Ammon's horn (tissue), 1 donor: ENCODE measurements around the gene LHFPL2.

Experiments
- DNase-seq: peaks from one replicate; pipeline ENCODE4 v3.0.0-alpha.2; 2016; ENCODE audit warnings: low spot score

The LHFPL2 gene

GRCh38 chr5:78618303-78618702 lies 30.3 kb downstream of the LHFPL2 start:
- no peak for DNase-seq

- DNase-seq, result no peak
These were observed 32.9 kb downstream of the LHFPL2 start for GRCh38 chr5:78615697-78616096.

DNA sequence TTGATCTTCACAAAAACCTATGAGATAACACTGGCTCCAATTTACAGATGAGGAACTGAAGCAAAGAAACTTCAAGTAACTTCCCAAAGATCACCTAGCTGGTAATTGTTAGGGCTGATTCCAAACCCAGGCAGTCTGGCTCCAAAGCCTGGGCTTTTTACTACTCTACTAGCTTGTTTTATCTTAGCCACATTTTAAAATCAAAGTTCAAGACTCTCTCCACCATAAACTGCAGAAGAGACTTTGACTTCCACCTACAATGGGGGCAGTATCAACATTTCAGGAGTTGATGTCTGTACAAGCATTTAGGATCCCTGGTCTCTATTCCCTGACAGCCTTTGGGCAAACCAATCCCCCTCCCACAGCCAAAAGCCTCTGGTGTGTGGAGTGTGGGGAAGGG lies 33.8 kb downstream of the LHFPL2 start:
- no peak for DNase-seq

DNA sequence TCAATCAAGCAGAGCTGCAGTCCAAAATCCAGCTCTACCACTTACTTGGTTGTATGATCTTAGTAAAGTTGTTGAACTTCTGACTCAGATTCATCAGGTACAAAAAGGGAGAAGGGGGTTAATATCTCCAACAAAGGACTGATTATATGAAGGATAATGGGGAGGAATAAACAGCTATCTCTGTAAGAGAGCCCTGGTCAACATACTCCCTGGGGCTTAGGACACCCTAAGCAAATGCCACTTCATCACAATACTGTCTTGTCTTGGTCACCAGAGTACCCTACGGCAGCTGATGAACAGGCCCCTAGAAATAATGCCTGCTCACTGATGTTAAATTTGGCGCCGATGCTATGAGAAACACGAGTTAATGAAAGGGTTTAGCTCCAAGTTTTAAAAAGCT lies 34.8 kb downstream of the LHFPL2 start:
- no peak for DNase-seq

DNA sequence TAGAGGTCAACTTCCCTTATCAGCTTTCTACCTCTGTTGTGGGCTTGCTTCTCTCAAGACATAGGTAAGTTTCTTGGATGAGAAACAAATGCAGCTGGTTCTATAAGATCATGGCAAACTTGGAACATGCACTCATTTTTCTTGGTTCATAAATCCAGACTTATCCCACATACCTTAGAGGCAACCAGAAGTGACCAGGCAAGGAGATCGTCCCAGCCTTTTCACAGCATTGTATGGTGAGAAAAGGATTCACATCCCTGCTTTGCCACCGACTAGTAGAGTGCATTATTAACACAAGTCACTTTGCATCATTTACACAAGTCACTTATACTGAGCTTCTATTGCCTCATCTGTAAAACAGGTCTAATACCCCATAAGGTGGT lies 35.4 kb downstream of the LHFPL2 start:
- no peak for DNase-seq

DNA sequence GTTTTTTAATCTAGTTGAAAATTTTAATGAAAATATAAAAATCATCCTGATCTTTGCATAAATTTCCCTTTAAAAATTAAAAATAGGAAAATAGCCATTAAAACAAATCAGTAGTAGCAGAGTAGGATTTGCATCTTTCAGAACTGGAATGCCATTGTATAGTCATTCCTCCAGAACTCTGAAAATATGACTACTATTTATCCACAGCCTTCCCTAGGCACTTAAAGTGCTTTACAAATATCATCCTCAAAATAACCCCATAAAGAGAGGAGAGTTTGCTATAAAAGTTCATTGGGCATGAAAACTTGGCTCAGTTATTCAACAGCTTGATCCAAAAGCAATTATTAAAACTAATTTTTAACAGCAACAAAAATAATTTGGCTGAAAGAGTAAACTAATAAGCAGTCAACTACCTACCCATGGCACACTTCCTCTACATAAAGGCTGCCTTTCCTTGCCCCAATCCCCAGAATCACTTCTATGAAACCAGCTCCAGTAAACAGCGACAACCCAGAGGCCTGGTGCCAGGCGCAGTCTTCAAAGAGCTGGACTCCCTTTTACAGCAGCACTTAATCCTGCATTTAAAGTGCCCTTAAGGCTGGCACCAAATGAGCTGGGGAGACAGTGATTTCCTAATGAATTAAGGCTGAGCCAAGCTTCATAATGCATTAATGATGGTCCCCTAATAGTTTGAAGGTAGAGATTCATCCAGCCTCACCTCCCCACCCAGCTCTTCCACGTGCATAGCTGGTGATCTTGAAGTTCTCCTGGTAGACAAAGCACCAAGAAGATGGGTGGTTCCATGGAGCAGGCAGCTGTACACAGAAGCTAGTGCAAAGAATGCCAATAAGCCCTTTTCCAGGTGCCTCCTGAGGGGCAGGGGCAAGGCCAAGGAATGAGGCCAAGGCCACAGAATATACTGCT lies 36.1 kb downstream of the LHFPL2 start:
- DNase-seq, result no peak

DNA sequence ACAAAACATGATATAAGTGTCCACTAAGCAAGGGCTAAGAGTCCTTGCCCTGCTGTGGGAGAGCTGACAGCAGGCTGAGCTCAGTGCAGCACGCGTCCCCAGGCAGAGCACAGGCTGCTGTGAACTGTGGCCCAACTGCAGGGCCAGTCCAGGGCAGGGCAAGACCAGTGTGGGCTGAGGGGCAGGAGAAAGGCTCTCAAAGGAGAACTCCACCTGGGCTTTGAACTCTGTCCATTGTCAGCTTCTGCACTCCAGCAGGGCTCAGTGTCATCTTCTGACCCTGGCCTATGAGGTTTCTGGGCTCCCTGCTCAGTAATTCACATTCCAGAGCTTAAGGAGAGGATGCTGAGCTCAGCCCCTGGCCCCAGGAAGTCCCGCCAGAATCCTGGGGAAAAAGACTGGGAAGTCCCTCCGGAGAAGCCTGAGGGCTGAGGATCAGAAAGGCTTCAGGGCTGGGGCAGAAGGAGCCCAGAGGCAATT lies 37.4 kb downstream of the LHFPL2 start:
- no peak for DNase-seq

DNA sequence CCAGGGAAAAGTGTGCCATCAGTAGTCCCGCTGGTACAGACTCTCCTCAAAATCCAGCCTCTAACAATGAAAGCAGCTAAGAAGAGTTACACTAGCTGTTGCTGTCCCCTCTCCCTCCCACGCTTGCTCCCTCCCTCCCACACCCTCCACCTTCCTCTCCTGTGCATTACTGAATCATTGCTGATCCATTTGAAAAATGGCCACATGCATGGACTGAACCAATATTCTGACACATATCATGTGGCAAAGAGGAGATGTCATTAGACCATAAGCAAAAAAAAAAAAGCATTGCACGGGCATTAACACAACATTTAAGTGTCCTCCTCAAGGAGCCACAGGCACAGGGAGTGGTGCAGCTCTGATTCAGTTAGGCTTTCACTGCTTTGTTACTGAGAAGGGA lies 37.9 kb downstream of the LHFPL2 start:
- DNase-seq, result no peak

GRCh38 chr5:78610163-78610583 lies 38.4 kb downstream of the LHFPL2 start:
- no peak for DNase-seq

GRCh38 chr5:78607864-78608263 lies 40.7 kb downstream of the LHFPL2 start:
- no peak for DNase-seq

GRCh38 chr5:78606241-78606640 lies 42.3 kb downstream of the LHFPL2 start:
- no peak for DNase-seq

- DNase-seq, result no peak
These were observed 43.0 kb downstream of the LHFPL2 start for GRCh38 chr5:78605611-78606010.

- DNase-seq, result no peak
These were observed 43.8 kb downstream of the LHFPL2 start for GRCh38 chr5:78604689-78605285.

DNA sequence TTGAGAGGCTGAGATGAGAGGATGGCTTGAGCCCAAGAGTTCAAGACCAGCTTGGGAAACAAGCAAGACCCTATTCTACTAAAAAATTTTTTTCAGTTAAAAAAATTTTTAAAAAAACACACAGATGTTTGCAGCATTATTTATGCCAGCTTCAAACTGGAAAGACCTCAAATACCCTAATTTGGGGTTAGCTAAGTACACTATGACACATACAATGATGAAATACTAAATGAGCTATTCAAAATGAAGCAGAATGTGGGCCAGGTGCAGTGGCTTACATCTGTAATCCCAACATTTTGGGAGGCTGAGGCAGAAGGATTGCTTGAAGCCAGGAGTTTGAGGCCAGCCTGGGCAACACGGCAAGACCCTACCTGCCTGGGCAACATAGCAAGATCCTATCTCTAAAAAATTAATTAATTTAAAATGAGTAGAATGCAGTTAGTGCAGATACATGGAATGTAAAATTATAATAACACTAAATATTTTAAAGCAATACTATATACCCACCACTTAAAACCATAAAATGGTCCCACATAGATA lies 44.9 kb downstream of the LHFPL2 start:
- no peak for DNase-seq

DNA sequence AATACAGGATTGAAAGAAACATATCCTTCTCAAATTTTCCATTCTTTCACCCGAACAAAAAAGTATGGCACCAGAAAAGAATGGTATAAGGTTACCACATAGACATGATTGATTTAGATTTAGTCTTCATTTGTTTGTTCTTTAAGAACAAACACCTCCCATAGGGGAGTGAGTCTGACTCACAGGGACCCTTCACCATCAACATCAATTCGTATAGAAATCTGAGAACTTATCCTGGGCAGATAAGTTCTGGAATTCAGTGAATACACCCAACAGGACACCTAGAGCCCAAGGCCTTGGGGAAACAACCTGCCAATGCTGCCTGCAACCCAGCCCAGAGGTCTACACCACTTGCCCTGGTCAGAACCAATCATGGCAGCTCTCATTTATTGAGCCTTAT lies 46.2 kb downstream of the LHFPL2 start:
- no peak for DNase-seq

GRCh38 chr5:78601559-78602314 lies 46.8 kb downstream of the LHFPL2 start:
- no peak for DNase-seq

DNA sequence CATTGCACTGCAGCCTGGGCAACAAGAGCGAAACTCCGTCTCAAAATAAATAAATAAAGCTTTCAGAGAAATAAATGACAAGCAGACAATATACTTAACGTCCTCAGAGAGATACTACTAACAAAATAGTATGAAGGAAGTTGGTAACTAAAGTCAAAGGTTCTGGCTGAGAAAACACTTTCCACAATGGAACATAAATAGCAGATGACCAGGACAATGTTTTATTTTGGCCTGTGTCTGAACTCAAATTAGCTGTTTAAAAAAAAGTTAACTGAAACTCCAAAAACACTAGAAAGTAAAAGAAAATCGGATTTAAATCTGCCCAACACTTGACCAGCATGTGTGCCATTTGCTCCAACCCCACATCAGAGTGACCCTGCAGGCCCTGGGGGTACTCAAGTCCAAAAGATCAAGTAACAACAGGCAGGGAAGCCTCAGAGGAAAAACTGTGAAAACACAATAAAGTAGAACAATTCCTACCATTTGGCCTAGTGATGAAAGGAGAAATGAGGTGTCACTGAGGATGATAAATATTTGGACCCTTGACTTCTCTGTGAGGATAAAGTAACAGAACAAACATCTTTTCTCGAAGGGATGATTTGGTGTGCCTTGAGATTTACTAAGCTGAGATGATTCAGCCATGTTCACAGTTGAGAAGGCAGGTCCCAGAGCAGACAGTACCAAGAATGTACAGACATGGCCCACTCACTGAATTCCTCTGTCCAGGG lies 47.7 kb downstream of the LHFPL2 start:
- DNase-seq, result no peak

- DNase-seq, result no peak
These were observed 49.6 kb downstream of the LHFPL2 start for GRCh38 chr5:78598973-78599372.

- no peak for DNase-seq
These were observed 50.6 kb downstream of the LHFPL2 start for GRCh38 chr5:78597974-78598371.

GRCh38 chr5:78597068-78597973 lies 51.3 kb downstream of the LHFPL2 start:
- no peak for DNase-seq

DNA sequence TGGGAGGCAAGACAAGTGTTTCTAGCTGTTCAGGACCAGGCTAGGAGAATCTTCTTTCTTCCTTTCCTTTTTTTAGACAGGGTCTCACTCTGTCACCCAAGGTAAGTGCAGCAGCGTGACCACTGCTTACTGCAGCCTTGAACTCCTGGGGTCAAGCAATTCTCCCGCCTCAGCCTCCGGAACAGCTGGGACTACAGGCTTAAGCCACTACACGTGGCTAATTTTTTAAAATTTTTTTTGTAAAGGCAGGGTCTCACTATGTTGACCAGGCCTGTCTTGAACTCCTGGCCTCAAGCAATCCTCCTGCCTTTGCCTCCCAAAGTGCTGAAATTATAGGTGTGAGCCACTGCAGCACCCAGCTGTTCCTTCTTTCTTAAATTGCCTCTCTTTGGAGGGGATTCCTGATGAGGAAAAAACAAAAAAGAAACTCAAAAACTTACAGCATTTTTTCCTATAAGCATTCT lies 53.1 kb downstream of the LHFPL2 start:
- no peak for DNase-seq
